ENCODE measurements around the gene TPSD1.
"Not testable (repeated sequence)": the region's sequence is repeated elsewhere in the genome, so short reads cannot be mapped to it uniquely, and the experiment has no call there.

The TPSD1 gene

DNA sequence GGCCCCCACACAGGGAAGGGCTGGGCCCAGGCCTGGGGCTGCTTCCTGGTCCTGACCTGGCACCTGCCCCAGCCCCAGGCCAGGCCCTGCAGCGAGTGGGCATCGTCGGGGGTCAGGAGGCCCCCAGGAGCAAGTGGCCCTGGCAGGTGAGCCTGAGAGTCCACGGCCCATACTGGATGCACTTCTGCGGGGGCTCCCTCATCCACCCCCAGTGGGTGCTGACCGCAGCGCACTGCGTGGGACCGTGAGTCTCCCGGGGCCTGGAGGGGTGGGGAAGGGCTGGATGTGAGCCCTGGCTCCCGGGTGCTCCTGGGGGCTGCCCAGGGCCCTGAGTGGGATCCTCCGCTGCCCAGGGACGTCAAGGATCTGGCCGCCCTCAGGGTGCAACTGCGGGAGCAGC, 14.8 kb upstream of the TPSD1 start:
- DNase-seq (ENCODE audit: low spot score): not testable (repeated sequence)

DNA sequence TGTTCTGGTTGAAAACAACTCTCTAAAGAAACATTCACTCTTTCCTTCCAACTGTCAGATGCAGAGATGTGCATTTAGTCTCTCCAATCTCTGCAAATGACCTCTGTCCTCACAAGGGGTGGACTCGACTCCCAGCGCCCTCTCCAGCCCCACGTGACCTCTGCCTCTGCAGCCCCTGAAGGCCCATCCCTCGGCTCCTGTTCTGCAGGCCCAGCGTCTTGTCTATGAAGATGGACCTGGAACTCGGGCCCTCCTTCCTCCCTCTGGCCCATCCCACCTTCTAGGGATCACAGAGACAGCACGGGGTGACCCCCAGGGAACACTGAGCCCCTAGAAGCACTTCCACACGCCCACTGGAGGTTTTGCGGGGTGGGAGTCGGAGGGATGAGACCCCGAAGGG, 12.5 kb upstream of the TPSD1 start:
- not testable (repeated sequence) for DNase-seq (ENCODE audit: low spot score)

- DNase-seq (ENCODE audit: low spot score): not testable (repeated sequence)
Observed at GRCh38 chr16:1243907-1244850, 11.7 kb upstream of the TPSD1 start.

- DNase-seq (ENCODE audit: low spot score): no peak
Observed at GRCh38 chr16:1244881-1245280, 11.0 kb upstream of the TPSD1 start.

GRCh38 chr16:1245452-1246020, 10.3 kb upstream of the TPSD1 start:
- no peak for DNase-seq (ENCODE audit: low spot score)

GRCh38 chr16:1247903-1248537, 7.8 kb upstream of the TPSD1 start:
- not testable (repeated sequence) for DNase-seq (ENCODE audit: low spot score)

DNA sequence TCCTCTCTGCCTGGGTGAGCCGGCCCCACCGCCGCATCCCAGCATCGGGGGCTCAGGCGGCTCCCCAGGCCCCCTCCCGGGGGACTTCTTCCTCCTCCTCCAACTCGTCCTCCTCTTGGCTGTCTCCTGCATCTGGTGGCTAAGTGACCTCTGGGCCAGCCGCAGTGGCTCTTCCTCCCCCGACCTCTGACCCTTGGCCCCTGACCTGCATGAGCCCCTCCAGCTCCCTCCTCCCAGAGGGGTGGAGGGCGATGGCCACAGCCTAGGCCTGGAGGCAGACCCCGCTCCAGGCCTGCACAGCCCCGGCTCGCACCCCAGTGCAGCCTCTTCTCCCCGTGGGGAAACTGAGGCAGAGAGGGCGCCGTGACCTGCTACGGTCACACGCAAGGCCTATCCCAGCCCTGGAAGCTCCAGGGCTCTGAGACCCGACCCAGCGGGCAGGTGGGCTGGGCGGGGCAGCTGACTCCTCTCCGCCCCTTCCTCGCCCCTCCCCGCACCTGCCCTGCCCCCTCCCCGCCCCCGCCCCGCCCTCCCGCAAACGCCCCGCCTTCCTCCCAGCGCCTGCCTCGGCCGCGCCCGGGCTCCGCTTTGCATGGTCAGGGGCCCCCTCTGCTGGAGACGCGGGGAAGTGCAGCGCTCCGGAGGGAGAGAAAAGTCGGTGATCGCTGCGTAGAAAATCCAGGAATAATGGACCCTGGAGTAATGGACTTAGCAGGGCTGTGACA, 6.7 kb upstream of the TPSD1 start:
- DNase-seq (ENCODE audit: low spot score): not testable (repeated sequence)

GRCh38 chr16:1253701-1254364, 2.0 kb upstream of the TPSD1 start:
- not testable (repeated sequence) for DNase-seq (ENCODE audit: low spot score)

- not testable (repeated sequence) for DNase-seq (ENCODE audit: low spot score)
Observed at GRCh38 chr16:1254821-1255220, 1.0 kb upstream of the TPSD1 start.

GRCh38 chr16:1256296-1256873, 516 bp downstream of the TPSD1 start:
- not testable (repeated sequence) for DNase-seq (ENCODE audit: low spot score)

- DNase-seq (ENCODE audit: low spot score): no peak
Observed at GRCh38 chr16:1256874-1257322, 1.0 kb downstream of the TPSD1 start.

DNA sequence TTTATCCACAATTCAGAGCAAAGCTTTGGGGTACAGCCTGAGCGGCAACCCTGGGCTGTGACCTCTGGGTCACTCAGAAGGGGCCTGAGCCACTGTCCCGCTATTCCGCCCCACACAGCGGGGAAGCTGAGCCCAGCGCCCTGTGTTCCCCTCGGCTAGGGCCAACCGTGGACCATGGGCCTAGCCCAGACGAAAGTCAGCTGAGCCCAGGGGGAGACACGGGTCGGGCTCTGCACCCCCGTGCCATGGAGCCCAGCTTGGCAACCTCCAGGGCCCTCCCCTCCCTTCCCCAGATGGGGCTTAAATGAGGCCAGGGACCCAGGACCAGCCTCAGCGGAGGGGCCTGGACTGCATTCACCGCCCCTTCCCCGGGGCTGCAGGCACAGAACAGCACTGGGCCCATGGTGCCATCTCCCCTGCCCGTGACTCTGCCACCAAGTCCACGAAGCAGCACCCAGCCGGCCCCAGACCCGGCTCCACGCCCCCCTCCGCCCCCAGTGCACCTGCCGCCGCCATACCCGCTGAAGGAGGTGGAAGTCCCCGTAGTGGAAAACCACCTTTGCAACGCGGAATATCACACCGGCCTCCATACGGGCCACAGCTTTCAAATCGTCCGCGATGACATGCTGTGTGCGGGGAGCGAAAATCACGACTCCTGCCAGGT, 1.8 kb downstream of the TPSD1 start:
- DNase-seq (ENCODE audit: low spot score): no peak

DNA sequence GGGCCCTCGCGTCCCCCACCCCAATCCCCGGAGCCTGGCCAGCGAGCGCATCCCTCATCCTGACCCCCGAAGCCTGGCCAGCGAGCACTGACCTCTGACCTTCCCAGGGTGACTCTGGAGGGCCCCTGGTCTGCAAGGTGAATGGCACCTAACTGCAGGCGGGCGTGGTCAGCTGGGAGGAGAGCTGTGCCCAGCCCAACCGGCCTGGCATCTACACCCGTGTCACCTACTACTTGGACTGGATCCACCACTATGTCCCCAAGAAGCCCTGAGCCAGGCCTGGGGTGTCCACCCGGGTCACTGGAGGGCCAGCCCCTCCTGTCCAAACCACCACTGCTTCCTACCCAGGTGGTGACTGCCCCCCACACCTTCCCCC, 2.3 kb downstream of the TPSD1 start:
- no peak for DNase-seq (ENCODE audit: low spot score)

- DNase-seq (ENCODE audit: low spot score): no peak
Observed at GRCh38 chr16:1258906-1259759, 3.3 kb downstream of the TPSD1 start.

GRCh38 chr16:1259760-1260068, 3.8 kb downstream of the TPSD1 start:
- no peak for DNase-seq (ENCODE audit: low spot score)

GRCh38 chr16:1260101-1260680, 4.3 kb downstream of the TPSD1 start:
- DNase-seq (ENCODE audit: low spot score): no peak

- no peak for DNase-seq (ENCODE audit: low spot score)
Observed at GRCh38 chr16:1261131-1261892, 5.4 kb downstream of the TPSD1 start.

GRCh38 chr16:1262210-1262845, 6.5 kb downstream of the TPSD1 start:
- no peak for DNase-seq (ENCODE audit: low spot score)
